Fibroblast of villous mesenchyme (primary cell): Measurements from ENCODE around the gene CYP21A2. TPM values are rescaled to one million over a fixed set of nuclear protein-coding genes. Genes with fewer than 3 reads are reported as not detected.
A peak's percentile ranks its signal among the peaks of the same experiment; 100 is the strongest.
"Not testable (repeated sequence)": the region's sequence is repeated elsewhere in the genome, so short reads cannot be mapped to it uniquely, and the experiment has no call there.

Source experiments
- DNase-seq: peaks from one replicate; pipeline ENCODE4 v3.0.0-alpha.2; 2010; ENCODE audit warnings: low read depth
- H3K4me3 ChIP-seq: 2 replicates; pipeline ENCODE4 v1.5.1; 2011; ENCODE audit warnings: low read depth, mild to moderate bottlenecking, low read length
- CTCF ChIP-seq: IDR thresholded peaks from 2 replicates; pipeline ENCODE4 v1.5.1; 2012; ENCODE audit warnings: low read depth, mild to moderate bottlenecking, low read length; ENCODE audit not compliant: insufficient read depth
- total RNA-seq: library from RNA; depleted of rRNA; stranded (reverse); fragments of >200 nt; gene quantifications from 2 replicates; pipeline ENCODE4 v1.2.3, GENCODE V29; 2012

Gene CYP21A2
- total RNA-seq, 1 donor: under 0.01 TPM

- no peak overlapping the region for H3K4me3 ChIP-seq
- no peak for DNase-seq
- TF ChIP-seq CTCF: no peak
Observed at GRCh38 chr6:32045811-32046449, 7.7 kb downstream of the CYP21A2 start.

- no peak overlapping the region for H3K4me3 ChIP-seq
- no peak for TF ChIP-seq CTCF
- peak; percentile 19 for DNase-seq
Observed at GRCh38 chr6:32046450-32047083, 8.4 kb downstream of the CYP21A2 start.

GRCh38 chr6:32047084-32047478, 8.9 kb downstream of the CYP21A2 start:
- DNase-seq: peak; percentile 69
- no peak for TF ChIP-seq CTCF

GRCh38 chr6:32047539-32047854, 9.3 kb downstream of the CYP21A2 start:
- no peak for DNase-seq
- no peak overlapping the region for H3K4me3 ChIP-seq
- TF ChIP-seq CTCF: no peak

More at GRCh38 chr6:32047084-32047478, 8.9 kb downstream of the CYP21A2 start:
- H3K4me3 ChIP-seq: no peak overlapping the region

GRCh38 chr6:32047855-32048766, 9.9 kb downstream of the CYP21A2 start:
- DNase-seq: peak; percentile 54
- TF ChIP-seq CTCF: peak; percentile 85

GRCh38 chr6:32049149-32049548, 10.9 kb downstream of the CYP21A2 start:
- not testable (repeated sequence) for H3K4me3 ChIP-seq

More at GRCh38 chr6:32047855-32048766, 9.9 kb downstream of the CYP21A2 start:
- H3K4me3 ChIP-seq: no peak overlapping the region

GRCh38 chr6:32049736-32050135, 11.5 kb downstream of the CYP21A2 start:
- DNase-seq, H3K4me3 ChIP-seq: not testable (repeated sequence)

More at GRCh38 chr6:32049149-32049548, 10.9 kb downstream of the CYP21A2 start:
- not testable (repeated sequence) for DNase-seq
